Esophagus (tissue), 2 donors: ENCODE results near the gene FBXW7. TPM values are rescaled to one million over a fixed set of nuclear protein-coding genes. Genes with fewer than 3 reads are reported as not detected.

Experiments used
- H3K27ac ChIP-seq, 2 donors: one replicate each; pipeline ENCODE4 v1.5.1; 2013; ENCODE audit warnings: low read depth in 2 of 2, mild to moderate bottlenecking in 2 of 2, inconsistent platforms in 1 of 2, low read length in 1 of 2, moderate library complexity in 1 of 2
- H3K27me3 ChIP-seq, 2 donors: one replicate each; pipeline ENCODE4 v1.6.1; 2013; ENCODE audit warnings: low read length in 2 of 2, control low read depth in 1 of 2, mild to moderate bottlenecking in 1 of 2; ENCODE audit not compliant: insufficient read depth in 2 of 2, control insufficient read depth in 1 of 2
- H3K36me3 ChIP-seq, 2 donors: one replicate each; pipeline ENCODE4 v1.6.1; 2013; ENCODE audit warnings: low read length in 1 of 2; ENCODE audit not compliant: control insufficient read depth in 2 of 2, insufficient read depth in 2 of 2
- H3K4me1 ChIP-seq, 2 donors: one replicate each; pipeline ENCODE4 v1.6.1; 2013; ENCODE audit warnings: low read length in 1 of 2; ENCODE audit not compliant: control insufficient read depth in 2 of 2, insufficient read depth in 2 of 2
- H3K4me3 ChIP-seq, 2 donors: one replicate each; pipeline ENCODE4 v1.5.1; 2013; ENCODE audit warnings: low read length in 2 of 2, mild to moderate bottlenecking in 2 of 2, low read depth in 1 of 2, moderate library complexity in 1 of 2
- H3K9me3 ChIP-seq, 2 donors: one replicate each; pipeline ENCODE4 v1.6.1; 2013; ENCODE audit warnings: mild to moderate bottlenecking in 2 of 2, low read depth in 1 of 2, low read length in 1 of 2, moderate library complexity in 1 of 2; ENCODE audit not compliant: control insufficient read depth in 2 of 2, insufficient read depth in 1 of 2
- WGBS, 2 donors: extraction: QIAGEN DNeasy Blood & Tissue Kit; methylation state at CpG; one replicate each; pipeline ENCODE4 v1.1.7; 2013; 5-methylcytosine and 5-hydroxymethylcytosine counted together
- polyA plus RNA-seq, 2 donors: library from polyadenylated mRNA; stranded (reverse); fragments of 200-250 nt; gene quantifications; one replicate each; pipeline ENCODE4 v1.2.3, GENCODE V29; 2013
- donor health status: healthy with polysubstance abuse.
- donor health status: Bipolar disorder and iron deficiency.

The FBXW7 gene
- polyA plus RNA-seq, 2 donors = 9.8 to 17.0 TPM

GRCh38 chr4:152430507-152430906, 105.4 kb downstream of the FBXW7 start:
- Histone ChIP-seq H3K36me3 (no peaks in the 10 kb centered on the region), H3K27ac (no peak overlapping the region), H3K4me1 (no peaks in the 10 kb centered on the region), H3K27me3 (no peaks in the 10 kb centered on the region), H3K4me3 (no peak overlapping the region), H3K9me3 (no peaks in the 10 kb centered on the region)

- Histone ChIP-seq H3K4me1 (no peaks in the 10 kb centered on the region), H3K27ac (no peak overlapping the region), H3K36me3 (no peaks in the 10 kb centered on the region), H3K4me3 (no peak overlapping the region), H3K27me3 (no peaks in the 10 kb centered on the region), H3K9me3 (no peaks in the 10 kb centered on the region)
- WGBS, 2 donors = 83 to 85% methylated on average over 2 of the region's 2 CpGs
Observed at GRCh38 chr4:152427981-152428380, 107.9 kb downstream of the FBXW7 start.

- H3K27ac ChIP-seq = no peak overlapping the region
- H3K4me1 ChIP-seq = no peaks in the 10 kb centered on the region
- 67 to 77% methylated on average over 2 of the region's 2 CpGs for WGBS, 2 donors
- no peaks in the 10 kb centered on the region for H3K9me3 ChIP-seq
- no peaks in the 10 kb centered on the region for H3K27me3 ChIP-seq
- no peaks in the 10 kb centered on the region for H3K36me3 ChIP-seq
- H3K4me3 ChIP-seq = no peak overlapping the region
Observed at GRCh38 chr4:152424977-152425376, 110.9 kb downstream of the FBXW7 start.

GRCh38 chr4:152424396-152424795, 111.5 kb downstream of the FBXW7 start:
- Histone ChIP-seq H3K27ac (no peak overlapping the region), H3K4me1 (no peaks in the 10 kb centered on the region)
- 95 to 97% methylated on average over 3 of the region's 3 CpGs for WGBS, 2 donors

GRCh38 chr4:152422817-152423320, 113.0 kb downstream of the FBXW7 start:
- WGBS, 2 donors = 85% methylated on average over 1 of the region's 1 CpG
- Histone ChIP-seq H3K4me3 (no peak overlapping the region), H3K36me3 (no peaks in the 10 kb centered on the region), H3K27me3 (no peaks in the 10 kb centered on the region), H3K27ac (no peak overlapping the region), H3K9me3 (no peaks in the 10 kb centered on the region), H3K4me1 (no peaks in the 10 kb centered on the region)

More at GRCh38 chr4:152424396-152424795, 111.5 kb downstream of the FBXW7 start:
- Histone ChIP-seq H3K27me3 (no peaks in the 10 kb centered on the region), H3K9me3 (no peaks in the 10 kb centered on the region), H3K4me3 (no peak overlapping the region), H3K36me3 (no peaks in the 10 kb centered on the region)

GRCh38 chr4:152421576-152421975, 114.3 kb downstream of the FBXW7 start:
- no peak overlapping the region for H3K4me3 ChIP-seq
- H3K27me3 ChIP-seq = no peaks in the 10 kb centered on the region
- H3K9me3 ChIP-seq = no peaks in the 10 kb centered on the region
- WGBS, 2 donors = 92 to 93% methylated on average over 1 of the region's 1 CpG
- H3K36me3 ChIP-seq = no peaks in the 10 kb centered on the region
- H3K4me1 ChIP-seq = no peaks in the 10 kb centered on the region
- no peak overlapping the region for H3K27ac ChIP-seq

GRCh38 chr4:152419809-152420208, 116.1 kb downstream of the FBXW7 start:
- WGBS, 2 donors = 80 to 83% methylated on average over 2 of the region's 2 CpGs

GRCh38 chr4:152417673-152418072, 118.2 kb downstream of the FBXW7 start:
- no peaks in the 10 kb centered on the region for H3K4me1 ChIP-seq
- 94 to 99% methylated on average over 2 of the region's 2 CpGs for WGBS, 2 donors
- no peaks in the 10 kb centered on the region for H3K9me3 ChIP-seq
- no peaks in the 10 kb centered on the region for H3K36me3 ChIP-seq
- no peak overlapping the region for H3K27ac ChIP-seq
- H3K4me3 ChIP-seq = no peak overlapping the region
- H3K27me3 ChIP-seq = no peaks in the 10 kb centered on the region

More at GRCh38 chr4:152419809-152420208, 116.1 kb downstream of the FBXW7 start:
- Histone ChIP-seq H3K9me3 (no peaks in the 10 kb centered on the region), H3K36me3 (no peaks in the 10 kb centered on the region), H3K27me3 (no peaks in the 10 kb centered on the region), H3K27ac (no peak overlapping the region), H3K4me1 (no peaks in the 10 kb centered on the region), H3K4me3 (no peak overlapping the region)

GRCh38 chr4:152415980-152416379, 119.9 kb downstream of the FBXW7 start:
- Histone ChIP-seq H3K27me3 (no peaks in the 10 kb centered on the region), H3K4me1 (no peaks in the 10 kb centered on the region), H3K36me3 (peaks cover 0 to 5% of the 10 kb centered on the region in 2 donors), H3K27ac (no peak overlapping the region), H3K9me3 (no peaks in the 10 kb centered on the region), H3K4me3 (no peak overlapping the region)
- 67 to 81% methylated on average over 2 of the region's 2 CpGs for WGBS, 2 donors

- no peaks in the 10 kb centered on the region for H3K9me3 ChIP-seq
- H3K27ac ChIP-seq = no peak overlapping the region
Observed at GRCh38 chr4:152408514-152409327, 127.2 kb downstream of the FBXW7 start.

More at GRCh38 chr4:152408514-152409327, 127.2 kb downstream of the FBXW7 start:
- H3K4me1 ChIP-seq = no peaks in the 10 kb centered on the region
- no peak overlapping the region for H3K4me3 ChIP-seq
- WGBS, 2 donors = 67 to 68% methylated on average over 3 of the region's 3 CpGs
- peaks cover 0 to 5% of the 10 kb centered on the region in 2 donors for H3K36me3 ChIP-seq
- no peaks in the 10 kb centered on the region for H3K27me3 ChIP-seq
